Measurements from ENCODE around the gene SEC14L6.

The SEC14L6 gene

GRCh38 chr22:30582788-30583545 lies 36.4 kb upstream of the SEC14L6 start:
- TF ChIP-seq CTCF (IDR thresholded peaks at IDR 0.05), result no peak
- Histone ChIP-seq H3K4me3 (no peak overlapping the region), H3K27ac (peak overlapping the region in 1 of 2 donors; percentile 85)
- no peak for DNase-seq (ENCODE audit: low spot score)

GRCh38 chr22:30582051-30582450 lies 35.5 kb upstream of the SEC14L6 start:
- no peak for DNase-seq (ENCODE audit: low spot score)
- peak overlapping the region; percentile 51 to 85 for H3K27ac ChIP-seq
- TF ChIP-seq CTCF (IDR thresholded peaks at IDR 0.05), result no peak
- H3K4me3 ChIP-seq, result no peak overlapping the region

GRCh38 chr22:30580896-30581295 lies 34.4 kb upstream of the SEC14L6 start:
- H3K27ac ChIP-seq, result no peak overlapping the region
- DNase-seq (ENCODE audit: low spot score), result no peak
- TF ChIP-seq CTCF (IDR thresholded peaks at IDR 0.05), result no peak
- no peak overlapping the region for H3K4me3 ChIP-seq

GRCh38 chr22:30578481-30578880 lies 31.9 kb upstream of the SEC14L6 start:
- no peak overlapping the region for H3K27ac ChIP-seq
- no peak overlapping the region for H3K4me3 ChIP-seq
- DNase-seq (ENCODE audit: low spot score), result no peak
- no peak for TF ChIP-seq CTCF (IDR thresholded peaks at IDR 0.05)

- peak overlapping the region; percentile 61 for H3K4me3 ChIP-seq
- peak overlapping the region; percentile 59 to 95 for H3K27ac ChIP-seq
- DNase-seq (ENCODE audit: low spot score), result no peak
- no peak for TF ChIP-seq CTCF (IDR thresholded peaks at IDR 0.05)
Measured at GRCh38 chr22:30575859-30576258, 29.3 kb upstream of the SEC14L6 start.

GRCh38 chr22:30574997-30575671 lies 28.6 kb upstream of the SEC14L6 start:
- TF ChIP-seq CTCF (IDR thresholded peaks at IDR 0.05), result no peak
- H3K4me3 ChIP-seq, result peak overlapping the region; percentile 61
- peak; percentile 96 for DNase-seq (ENCODE audit: low spot score)
- H3K27ac ChIP-seq, result peak overlapping the region; percentile 59 to 95

Data from coronary artery (tissue), 2 donors.